ENCODE data around the gene SCAMP4. TPM values are rescaled to one million over a fixed set of nuclear protein-coding genes. Genes with fewer than 3 reads are reported as not detected.

SCAMP4 gene
- total RNA-seq, 1 experiment from 2014 or later, result 73.3 TPM

Other genes with a start within 250 kb of the SCAMP4 start
- gene ONECUT3, start 151.9 kb upstream of the SCAMP4 start, total RNA-seq (2014; rRNA removed; shearing (Covaris generic)), result not detected in 2 replicates
- gene ATP8B3, start 93.1 kb upstream of the SCAMP4 start, total RNA-seq (2014; rRNA removed; shearing (Covaris generic)), result 0.65 and 2.0 TPM in 2 replicates
- 19.1 and 26.1 TPM in 2 replicates for gene REXO1, start 56.9 kb upstream of the SCAMP4 start, total RNA-seq (2014; rRNA removed; shearing (Covaris generic))
- 25.2 and 34.5 TPM in 2 replicates for gene KLF16, start 41.8 kb upstream of the SCAMP4 start, total RNA-seq (2014; rRNA removed; shearing (Covaris generic))
- gene ABHD17A, start 19.9 kb upstream of the SCAMP4 start, total RNA-seq (2014; rRNA removed; shearing (Covaris generic)), result 136 and 141 TPM in 2 replicates
- gene ADAT3, start within 50 bp of the SCAMP4 start, total RNA-seq (2014; rRNA removed; shearing (Covaris generic)), result 3.2 and 6.9 TPM in 2 replicates
- 175 and 178 TPM in 2 replicates for gene CSNK1G2, start 35.8 kb downstream of the SCAMP4 start, total RNA-seq (2014; rRNA removed; shearing (Covaris generic))
- gene BTBD2, start 110.3 kb downstream of the SCAMP4 start, total RNA-seq (2014; rRNA removed; shearing (Covaris generic)), result 43.3 and 56.4 TPM in 2 replicates
- 212 and 223 TPM in 2 replicates for gene MKNK2, start 145.8 kb downstream of the SCAMP4 start, total RNA-seq (2014; rRNA removed; shearing (Covaris generic))
- gene MOB3A, start 190.9 kb downstream of the SCAMP4 start, total RNA-seq (2014; rRNA removed; shearing (Covaris generic)), result 7.7 and 9.2 TPM in 2 replicates
- gene IZUMO4, start 191.5 kb downstream of the SCAMP4 start, total RNA-seq (2014; rRNA removed; shearing (Covaris generic)), result 2.7 and 5.3 TPM in 2 replicates
- gene AP3D1, start 246.2 kb downstream of the SCAMP4 start, total RNA-seq (2014; rRNA removed; shearing (Covaris generic)), result 143 and 145 TPM in 2 replicates

Data from HT-29 (cell line).